Measurements from ENCODE around the gene EVI5.

DNA sequence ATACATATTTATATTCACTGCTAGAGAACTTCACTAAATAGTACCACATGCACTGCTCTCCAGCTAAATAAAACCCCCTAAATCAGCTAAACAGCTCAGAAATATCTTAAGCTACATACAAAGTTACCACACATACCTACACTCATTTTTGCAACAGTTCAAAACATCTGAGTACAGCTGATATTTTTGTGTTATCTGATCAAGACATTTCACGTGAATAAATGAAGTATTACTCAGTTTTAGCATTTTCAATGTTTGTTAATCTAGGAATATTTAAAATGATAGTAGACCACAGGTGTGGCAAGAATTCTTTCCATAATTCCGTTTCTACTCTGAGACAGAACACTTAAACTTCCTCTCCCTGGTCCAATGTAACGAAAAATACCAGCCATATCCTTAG, 20.8 kb downstream of the EVI5 start:
- TF ChIP-seq CTCF (IDR thresholded peaks at IDR 0.05; ENCODE audit: insufficient read depth, low read depth, low read length) (no peak), EZH2 (IDR thresholded peaks at IDR 0.05; ENCODE audit: insufficient read depth, low read length) (no peak)
